HPDE6-E6E7 (cell line): ENCODE results near the gene SERGEF.
A peak's percentile ranks its signal among the peaks of the same experiment; 100 is the strongest.

Source experiments
- DNase-seq: peaks from one replicate; pipeline ENCODE4 v3.0.0; 2011; ENCODE audit warnings: missing footprints; ENCODE audit errors: extremely low spot score

SERGEF gene

DNA sequence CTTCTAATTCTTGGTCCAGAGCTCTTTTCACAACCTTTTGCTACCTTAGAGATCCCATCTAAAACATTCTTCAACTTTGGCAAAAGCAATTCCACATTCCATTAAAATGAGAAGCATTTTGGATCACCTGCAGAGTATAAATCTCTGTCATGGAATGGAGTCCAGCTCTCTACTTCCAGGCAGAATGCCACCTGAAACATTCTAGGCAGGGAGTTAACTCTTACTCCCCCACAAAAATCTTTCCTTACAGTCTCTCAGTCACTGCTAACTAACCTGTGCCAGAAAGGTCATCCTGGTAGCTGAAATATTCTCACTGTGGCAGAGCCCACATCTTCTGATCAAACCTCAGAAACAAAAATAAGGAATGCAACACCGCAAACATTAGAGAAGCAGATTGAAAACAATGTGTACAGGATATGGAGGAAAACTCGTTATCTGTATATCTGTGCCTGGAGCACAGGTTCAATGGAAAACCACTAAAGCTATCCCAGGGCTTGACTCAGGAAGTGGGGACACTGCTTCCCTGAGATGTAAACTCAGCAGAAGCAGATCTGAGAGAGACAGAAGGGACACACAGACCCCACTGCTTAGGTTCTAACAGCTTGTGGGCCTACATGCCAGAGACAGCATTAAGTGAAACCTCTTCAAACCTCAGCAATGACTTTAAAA lies 199.3 kb downstream of the SERGEF start:
- no peak for DNase-seq

- no peak for DNase-seq
Measured at GRCh38 chr11:17812865-17813187, 200.0 kb downstream of the SERGEF start.

GRCh38 chr11:17812091-17812864 lies 200.6 kb downstream of the SERGEF start:
- DNase-seq, result no peak

DNA sequence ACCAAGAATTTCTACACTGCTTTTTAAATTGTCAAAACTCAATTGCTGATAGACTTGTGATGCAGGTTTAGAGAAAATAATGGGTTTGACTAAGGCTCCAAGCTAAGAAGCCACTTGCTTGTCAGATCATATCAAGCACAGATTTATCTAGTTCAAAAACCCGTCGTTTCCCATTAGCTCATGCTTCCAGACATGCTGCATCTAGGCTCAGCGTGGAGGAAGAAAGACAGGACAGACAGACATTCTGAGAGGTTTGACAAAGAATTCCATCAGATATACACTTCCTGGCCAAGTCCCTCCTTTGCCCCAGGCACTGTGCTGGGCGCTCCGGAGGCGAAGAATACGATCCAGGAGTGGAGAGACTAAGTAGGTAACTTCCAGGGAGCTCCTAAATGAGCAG lies 201.5 kb downstream of the SERGEF start:
- no peak for DNase-seq

DNA sequence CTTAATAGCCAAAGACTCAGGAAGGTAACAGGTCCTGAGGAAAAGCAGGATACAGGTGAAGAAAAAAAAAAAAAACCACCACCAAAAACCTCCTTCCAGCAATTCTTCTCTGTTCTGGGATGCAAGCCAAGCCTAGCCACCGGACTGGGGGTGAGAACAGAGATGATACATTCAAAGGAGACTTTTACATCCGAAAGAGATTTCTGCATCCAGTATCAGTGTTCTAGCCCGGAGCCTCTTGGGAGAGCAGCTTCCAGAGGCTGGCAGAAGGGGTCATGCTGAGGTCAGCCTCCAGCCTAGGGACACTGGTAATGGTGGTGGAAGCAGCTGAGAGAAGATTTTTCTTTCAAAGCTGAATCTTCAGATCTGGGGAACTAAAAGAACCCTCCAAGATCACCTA lies 202.1 kb downstream of the SERGEF start:
- no peak for DNase-seq

- DNase-seq, result no peak
Measured at GRCh38 chr11:17810041-17810440, 202.8 kb downstream of the SERGEF start.

- no peak for DNase-seq
Measured at GRCh38 chr11:17807034-17807433, 205.8 kb downstream of the SERGEF start.

DNA sequence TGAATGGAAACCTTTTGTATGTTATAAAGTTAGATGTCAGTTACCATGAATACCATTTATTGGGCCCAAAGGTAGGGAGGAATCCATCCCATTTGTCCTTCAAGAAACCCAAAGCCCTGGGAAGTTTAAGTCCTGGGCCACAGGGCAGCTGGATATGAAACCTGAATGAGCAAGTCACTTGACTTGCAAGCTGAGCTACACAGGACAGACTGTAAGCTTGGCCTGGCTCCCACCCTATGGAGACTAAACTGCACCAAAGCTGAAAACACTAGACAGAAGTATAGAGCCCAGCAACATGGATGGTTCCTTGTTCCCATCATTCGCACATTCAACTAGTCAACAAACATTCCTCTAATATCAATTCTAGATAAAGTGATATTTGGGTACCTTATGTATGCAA lies 207.0 kb downstream of the SERGEF start:
- DNase-seq, result no peak

- no peak for DNase-seq
Measured at GRCh38 chr11:17805043-17805442, 207.8 kb downstream of the SERGEF start.

DNA sequence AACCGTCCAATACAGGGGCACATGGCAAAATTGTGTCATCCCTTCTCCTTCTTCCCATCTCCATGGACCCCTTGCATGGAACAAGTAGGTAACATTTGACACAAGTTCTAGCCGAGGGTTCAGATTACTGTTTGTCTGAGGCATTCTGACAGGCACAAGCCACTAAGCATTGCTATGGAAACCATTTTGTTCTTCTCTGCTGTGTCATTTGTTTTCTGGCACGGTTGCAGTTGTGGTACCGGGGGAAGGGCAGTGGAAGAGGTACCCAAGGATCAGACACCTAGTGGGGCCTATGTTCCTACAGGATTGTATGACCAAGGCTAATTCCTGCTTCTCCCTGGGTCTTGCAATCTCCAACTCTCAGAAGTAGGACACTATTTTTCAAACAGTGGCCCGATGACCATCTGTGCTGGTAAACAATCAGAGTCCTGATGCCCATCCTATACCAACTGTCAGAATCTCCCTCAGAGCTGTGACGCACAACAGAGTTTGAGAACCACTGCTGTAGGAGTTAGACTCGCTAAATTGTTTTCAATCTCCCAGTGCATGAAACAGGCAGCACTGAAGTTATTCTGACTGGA lies 209.0 kb downstream of the SERGEF start:
- DNase-seq, result no peak

- no peak for DNase-seq
Measured at GRCh38 chr11:17802491-17802890, 210.4 kb downstream of the SERGEF start.

DNA sequence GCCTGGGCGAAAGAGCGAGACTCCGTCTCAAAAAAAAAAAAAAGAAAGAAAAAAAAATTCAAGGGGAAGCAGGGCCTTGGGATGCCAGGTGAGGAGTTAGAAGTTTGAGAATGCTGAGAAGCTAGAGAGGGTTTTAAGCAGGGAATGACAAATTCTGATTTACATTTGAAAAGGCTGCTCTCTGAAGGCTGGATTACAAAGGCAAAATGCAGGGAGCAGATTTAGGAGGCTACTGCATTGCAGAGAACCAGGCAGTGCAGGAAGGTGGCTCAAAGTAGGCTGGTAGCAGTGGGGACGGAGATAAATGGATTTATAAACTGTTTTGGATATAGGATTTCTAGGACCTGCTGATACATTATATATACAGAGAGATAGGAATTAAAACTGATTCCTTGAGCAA lies 211.7 kb downstream of the SERGEF start:
- DNase-seq, result no peak

DNA sequence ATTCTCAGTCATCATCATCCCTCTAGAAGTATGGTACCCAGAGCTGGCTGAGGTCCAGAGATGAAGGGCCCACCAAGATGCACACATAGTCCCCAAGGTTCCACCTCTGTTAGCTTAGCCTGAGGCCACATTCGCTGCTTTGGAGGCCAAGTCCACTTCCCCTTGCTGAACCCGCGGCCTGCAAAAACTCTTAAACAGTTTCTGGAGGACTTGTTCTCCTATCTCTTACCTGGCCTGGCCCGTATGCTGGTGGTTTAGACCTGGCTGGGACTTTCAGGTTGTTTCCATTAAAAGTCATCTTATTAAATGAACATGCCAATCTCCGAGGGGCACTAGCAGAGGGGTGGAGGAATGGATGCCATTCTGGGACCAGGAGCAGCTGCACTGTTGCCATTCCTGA lies 213.7 kb downstream of the SERGEF start:
- DNase-seq, result no peak

- DNase-seq, result no peak
Measured at GRCh38 chr11:17798716-17799115, 214.1 kb downstream of the SERGEF start.

DNA sequence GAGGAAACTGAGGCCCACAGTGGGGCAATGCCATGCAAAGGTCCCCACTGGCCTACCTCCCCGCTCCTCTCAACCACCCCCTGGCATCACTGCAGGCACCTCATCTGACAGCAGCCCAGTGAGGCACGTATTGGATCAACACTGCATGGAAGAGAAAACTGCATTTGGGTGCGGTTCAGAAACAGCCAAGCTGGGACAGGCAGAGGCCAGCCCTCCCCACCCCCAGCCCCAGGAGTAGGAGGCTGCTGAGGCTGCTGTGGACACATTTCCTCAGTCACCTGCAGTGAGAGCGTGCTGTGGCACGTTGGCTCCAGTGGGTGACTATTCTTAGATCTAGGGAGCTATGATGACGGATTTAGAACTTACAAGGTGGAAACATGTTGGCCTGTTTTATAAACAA lies 214.6 kb downstream of the SERGEF start:
- peak; percentile 76 for DNase-seq

- no peak for DNase-seq
Measured at GRCh38 chr11:17796154-17796553, 216.7 kb downstream of the SERGEF start.

DNA sequence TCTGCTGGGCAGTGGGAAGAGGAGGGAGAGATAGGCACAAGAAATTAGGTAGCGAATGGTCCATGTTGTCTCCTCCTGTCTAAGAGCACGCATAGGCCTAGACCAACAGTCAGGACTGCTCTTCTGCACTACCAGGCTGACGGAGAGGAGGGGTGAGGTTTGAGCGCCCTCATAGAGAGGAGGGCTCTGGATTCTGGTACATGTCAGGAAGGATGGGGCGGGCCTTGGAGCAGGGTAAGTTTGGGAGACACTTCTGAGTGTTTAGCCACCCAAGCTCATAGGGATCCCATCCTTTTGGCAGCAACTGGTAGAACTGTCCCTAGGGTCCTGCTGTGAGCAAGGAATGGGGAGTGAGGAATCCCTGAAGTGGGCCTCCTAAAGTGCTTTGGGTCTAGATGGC lies 217.9 kb downstream of the SERGEF start:
- DNase-seq, result no peak

- no peak for DNase-seq
Measured at GRCh38 chr11:17793642-17794170, 219.1 kb downstream of the SERGEF start.

DNA sequence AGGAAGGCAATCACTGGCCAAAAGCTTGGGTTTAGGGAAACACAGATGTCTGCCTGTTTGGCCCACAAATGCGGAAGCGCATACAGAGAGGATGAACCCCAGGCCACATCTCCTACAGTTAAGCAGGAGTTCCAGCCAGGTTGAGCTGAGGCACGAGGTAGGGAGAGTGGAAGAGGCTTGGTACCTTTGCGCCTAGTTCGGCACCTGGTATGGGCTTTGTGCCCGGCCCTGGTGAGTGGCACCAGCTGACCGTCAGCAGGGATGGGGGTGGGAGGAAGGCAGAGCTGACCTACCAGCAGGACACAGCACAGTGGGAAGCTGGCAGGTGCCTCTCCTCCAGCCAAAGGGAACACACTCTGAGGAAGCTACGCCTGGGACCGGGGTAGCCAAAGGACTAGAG lies 220.7 kb downstream of the SERGEF start:
- DNase-seq, result no peak

GRCh38 chr11:17791144-17791543 lies 221.7 kb downstream of the SERGEF start:
- no peak for DNase-seq

- peak; percentile 69 for DNase-seq
Measured at GRCh38 chr11:17790453-17790852, 222.4 kb downstream of the SERGEF start.

- DNase-seq, result no peak
Measured at GRCh38 chr11:17788084-17788483, 224.8 kb downstream of the SERGEF start.
